ENCODE results near the gene GABRB2.

GRCh38 chr5:161507591-161507990 lies 38.9 kb downstream of the GABRB2 start:
- TF ChIP-seq GATA2 (IDR thresholded peaks at IDR 0.05; ENCODE audit: low read depth, low read length) (no peak), GATA3 (IDR thresholded peaks at IDR 0.05; ENCODE audit: low read depth, low read length) (no peak)

Measured in SH-SY5Y (cell line).